Measurements from ENCODE around the gene TAPT1.
A peak's percentile ranks its signal among the peaks of the same experiment; 100 is the strongest.

The TAPT1 gene

DNA sequence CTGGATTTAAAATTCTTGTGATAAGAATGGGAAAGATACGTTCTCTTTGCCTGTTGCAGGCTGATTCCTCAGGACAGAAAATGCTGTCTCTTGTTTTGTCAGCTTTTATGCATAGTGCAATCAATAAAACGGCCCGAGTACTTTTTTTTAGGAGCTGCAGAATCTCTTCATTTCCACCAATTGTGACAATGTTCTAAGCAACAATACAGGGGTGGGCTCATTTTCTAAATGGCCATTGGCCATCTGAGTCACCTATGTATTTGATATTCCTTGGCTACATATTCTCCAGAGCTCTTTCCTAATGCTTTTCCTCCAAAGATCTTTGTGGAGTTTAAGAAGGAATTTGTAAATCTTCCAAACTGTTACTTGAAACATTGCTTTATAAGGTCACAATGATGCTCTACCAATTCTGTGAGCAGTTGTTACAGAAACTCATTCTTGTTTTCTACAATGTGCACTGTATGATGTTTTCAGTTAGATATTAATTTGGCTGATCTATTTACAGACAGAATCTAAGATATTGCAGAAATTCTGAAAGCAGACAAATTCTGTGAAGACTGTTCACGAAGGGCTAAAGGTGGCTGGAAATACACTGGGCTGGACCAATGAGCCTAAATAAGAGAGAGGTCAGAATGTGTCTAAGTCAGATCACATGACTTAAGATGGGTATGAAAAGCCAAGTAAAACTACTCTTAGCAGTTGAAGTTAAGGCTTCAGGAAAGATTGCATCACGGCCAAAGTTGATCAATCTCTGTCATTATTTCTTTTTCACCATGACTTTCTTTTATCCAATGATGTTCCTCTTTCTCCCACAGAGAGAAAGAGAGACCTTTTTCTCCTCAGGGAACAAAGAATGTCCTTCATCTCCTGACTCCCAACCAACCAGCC, 33.4 kb downstream of the TAPT1 start:
- Histone ChIP-seq H3K9me3 (ENCODE audit: insufficient read depth, low read depth, low read length) (no peaks in the 10 kb centered on the region), H3K27me3 (ENCODE audit: insufficient read depth, low read length) (no peaks in the 10 kb centered on the region), H3K36me3 (ENCODE audit: insufficient read depth, low read depth, low read length) (peaks cover 13% of the 10 kb centered on the region), H3K9ac (ENCODE audit: low read depth, low read length) (no peak overlapping the region), H3K27ac (ENCODE audit: low read length) (no peak overlapping the region), H3K4me3 (ENCODE audit: low read length) (no peak overlapping the region), H3K4me1 (ENCODE audit: insufficient read depth, low read length) (peaks cover 12% of the 10 kb centered on the region)

DNA sequence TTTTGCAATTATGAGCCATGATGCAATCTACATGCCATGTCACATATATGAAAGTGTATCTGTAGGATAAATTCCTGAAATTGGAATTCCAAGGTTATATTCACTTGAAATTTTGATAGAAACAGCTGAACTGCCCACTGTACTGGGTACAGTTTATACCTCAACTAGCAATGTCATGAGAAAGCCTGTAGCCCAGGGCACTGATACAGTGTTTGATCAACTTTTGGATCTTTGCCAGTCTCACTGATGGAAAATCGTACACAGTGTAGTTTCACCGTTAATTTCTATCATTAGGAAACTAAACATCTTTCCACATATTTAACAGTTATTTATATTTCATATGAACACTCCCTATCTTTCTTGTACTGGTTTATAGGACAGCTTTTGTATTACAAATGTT, 34.2 kb downstream of the TAPT1 start:
- peaks cover 10% of the 10 kb centered on the region for H3K4me1 ChIP-seq (ENCODE audit: insufficient read depth, low read length)
- no peak overlapping the region for H3K27ac ChIP-seq (ENCODE audit: low read length)
- H3K9ac ChIP-seq (ENCODE audit: low read depth, low read length): no peak overlapping the region
- H3K9me3 ChIP-seq (ENCODE audit: insufficient read depth, low read depth, low read length): no peaks in the 10 kb centered on the region
- no peak overlapping the region for H3K4me3 ChIP-seq (ENCODE audit: low read length)
- no peaks in the 10 kb centered on the region for H3K27me3 ChIP-seq (ENCODE audit: insufficient read depth, low read length)
- H3K36me3 ChIP-seq (ENCODE audit: insufficient read depth, low read depth, low read length): peaks cover 13% of the 10 kb centered on the region

DNA sequence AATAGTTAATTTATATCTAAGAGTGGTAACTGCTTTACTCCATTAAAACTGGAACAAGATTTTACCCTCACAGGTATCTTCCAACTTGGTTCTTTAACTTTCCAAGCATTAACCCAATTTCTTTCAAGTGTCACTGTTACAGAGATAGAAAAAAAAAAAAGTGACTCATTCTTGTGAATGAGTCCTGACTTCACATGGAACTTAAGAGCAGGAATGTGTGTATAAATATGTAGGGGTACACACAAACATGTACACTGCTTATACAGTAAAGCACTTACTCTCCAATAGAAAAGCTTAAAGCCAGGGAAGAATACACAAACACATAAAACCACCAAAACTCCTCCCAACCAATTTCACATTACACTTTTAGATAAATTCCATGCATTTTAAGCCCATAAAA, 38.8 kb downstream of the TAPT1 start:
- Histone ChIP-seq H3K4me1 (ENCODE audit: insufficient read depth, low read length) (no peaks in the 10 kb centered on the region), H3K9ac (ENCODE audit: low read depth, low read length) (no peak overlapping the region), H3K36me3 (ENCODE audit: insufficient read depth, low read depth, low read length) (peaks cover 22% of the 10 kb centered on the region), H3K27ac (ENCODE audit: low read length) (no peak overlapping the region), H3K4me3 (ENCODE audit: low read length) (no peak overlapping the region), H3K27me3 (ENCODE audit: insufficient read depth, low read length) (no peaks in the 10 kb centered on the region), H3K9me3 (ENCODE audit: insufficient read depth, low read depth, low read length) (no peaks in the 10 kb centered on the region)

DNA sequence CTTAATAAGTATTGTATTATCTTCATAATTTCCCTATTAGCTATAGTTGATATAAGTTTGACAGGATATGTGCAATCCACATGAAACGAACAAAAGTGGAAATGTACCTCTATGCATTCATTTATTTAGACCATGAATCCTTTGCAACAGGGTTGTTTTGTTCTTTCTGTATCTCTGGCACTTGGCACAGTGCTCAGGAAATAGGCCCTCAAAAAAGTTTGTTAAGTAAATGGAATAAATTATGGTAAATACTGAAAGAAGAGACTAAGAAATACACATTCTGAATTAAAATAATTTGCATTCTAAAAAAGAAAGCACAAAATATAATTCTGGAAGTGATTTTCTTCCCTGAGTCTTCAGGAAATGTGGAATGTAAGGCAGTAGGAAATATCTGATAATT, 39.3 kb downstream of the TAPT1 start:
- Histone ChIP-seq H3K27ac (ENCODE audit: low read length) (no peak overlapping the region), H3K27me3 (ENCODE audit: insufficient read depth, low read length) (no peaks in the 10 kb centered on the region), H3K9me3 (ENCODE audit: insufficient read depth, low read depth, low read length) (no peaks in the 10 kb centered on the region), H3K36me3 (ENCODE audit: insufficient read depth, low read depth, low read length) (peaks cover 22% of the 10 kb centered on the region), H3K4me1 (ENCODE audit: insufficient read depth, low read length) (no peaks in the 10 kb centered on the region), H3K4me3 (ENCODE audit: low read length) (no peak overlapping the region), H3K9ac (ENCODE audit: low read depth, low read length) (no peak overlapping the region)

GRCh38 chr4:16183604-16184003, 42.7 kb downstream of the TAPT1 start:
- no peak overlapping the region for H3K27ac ChIP-seq (ENCODE audit: low read length)
- H3K36me3 ChIP-seq (ENCODE audit: insufficient read depth, low read depth, low read length): peaks cover 9% of the 10 kb centered on the region
- H3K9ac ChIP-seq (ENCODE audit: low read depth, low read length): no peak overlapping the region
- H3K4me3 ChIP-seq (ENCODE audit: low read length): no peak overlapping the region
- H3K4me1 ChIP-seq (ENCODE audit: insufficient read depth, low read length): peaks cover 3% of the 10 kb centered on the region
- no peaks in the 10 kb centered on the region for H3K9me3 ChIP-seq (ENCODE audit: insufficient read depth, low read depth, low read length)
- no peaks in the 10 kb centered on the region for H3K27me3 ChIP-seq (ENCODE audit: insufficient read depth, low read length)

GRCh38 chr4:16176621-16177020, 49.6 kb downstream of the TAPT1 start:
- peaks cover 7% of the 10 kb centered on the region for H3K4me1 ChIP-seq (ENCODE audit: insufficient read depth, low read length)
- no peak overlapping the region for H3K27ac ChIP-seq (ENCODE audit: low read length)
- H3K36me3 ChIP-seq (ENCODE audit: insufficient read depth, low read depth, low read length): no peaks in the 10 kb centered on the region
- H3K4me3 ChIP-seq (ENCODE audit: low read length): no peak overlapping the region
- no peaks in the 10 kb centered on the region for H3K27me3 ChIP-seq (ENCODE audit: insufficient read depth, low read length)
- no peaks in the 10 kb centered on the region for H3K9me3 ChIP-seq (ENCODE audit: insufficient read depth, low read depth, low read length)
- no peak overlapping the region for H3K9ac ChIP-seq (ENCODE audit: low read depth, low read length)

DNA sequence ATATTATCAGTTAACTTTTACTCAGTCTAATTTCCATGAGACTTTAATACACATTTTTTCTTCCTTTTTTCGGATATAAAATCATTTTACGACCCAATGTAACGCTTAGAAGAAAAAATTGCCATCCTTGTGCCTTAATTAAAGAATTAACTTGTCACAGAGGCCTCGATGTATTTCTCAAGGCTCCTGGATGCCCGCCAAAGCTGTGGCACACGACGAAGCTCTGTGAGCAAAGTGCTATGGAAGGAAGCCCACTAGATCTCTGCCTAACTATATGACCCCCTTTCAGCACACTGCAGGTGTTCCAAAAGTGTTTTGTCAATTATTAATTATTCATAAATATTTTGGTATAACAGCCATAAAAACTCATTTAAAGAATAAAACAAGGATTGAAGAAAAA, 54.4 kb downstream of the TAPT1 start:
- Histone ChIP-seq H3K9me3 (ENCODE audit: insufficient read depth, low read depth, low read length) (no peaks in the 10 kb centered on the region), H3K36me3 (ENCODE audit: insufficient read depth, low read depth, low read length) (peaks cover 16% of the 10 kb centered on the region), H3K27ac (ENCODE audit: low read length) (no peak overlapping the region), H3K4me1 (ENCODE audit: insufficient read depth, low read length) (peaks cover 10% of the 10 kb centered on the region; the same call in 1 of the 2 replicates), H3K4me3 (ENCODE audit: low read length) (no peak overlapping the region), H3K9ac (ENCODE audit: low read depth, low read length) (no peak overlapping the region), H3K27me3 (ENCODE audit: insufficient read depth, low read length) (no peaks in the 10 kb centered on the region)

DNA sequence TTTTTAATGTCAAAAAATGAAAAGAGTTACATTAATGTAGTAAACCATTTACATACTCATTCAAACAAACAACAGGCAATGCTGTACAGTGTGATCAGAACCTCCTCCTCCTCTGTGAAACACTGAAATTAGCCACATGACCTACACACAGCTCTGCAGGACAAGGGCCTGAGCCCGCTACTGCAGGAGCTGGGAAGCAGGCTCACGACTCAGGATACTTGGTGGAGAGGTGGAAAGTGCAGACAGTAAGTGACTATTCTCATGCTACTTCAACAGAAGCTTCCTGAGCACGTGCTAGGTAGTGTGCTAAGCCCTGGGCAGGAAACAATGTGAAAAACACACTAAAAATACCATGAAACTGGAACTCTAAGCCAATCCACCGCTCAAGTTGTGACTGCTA, 56.8 kb downstream of the TAPT1 start:
- Histone ChIP-seq H3K4me3 (ENCODE audit: low read length) (no peak overlapping the region), H3K27ac (ENCODE audit: low read length) (no peak overlapping the region), H3K36me3 (ENCODE audit: insufficient read depth, low read depth, low read length) (peaks cover 32% of the 10 kb centered on the region), H3K9ac (ENCODE audit: low read depth, low read length) (no peak overlapping the region), H3K27me3 (ENCODE audit: insufficient read depth, low read length) (no peaks in the 10 kb centered on the region), H3K9me3 (ENCODE audit: insufficient read depth, low read depth, low read length) (no peaks in the 10 kb centered on the region), H3K4me1 (ENCODE audit: insufficient read depth, low read length) (peaks cover 10% of the 10 kb centered on the region; the same call in 1 of the 2 replicates)

DNA sequence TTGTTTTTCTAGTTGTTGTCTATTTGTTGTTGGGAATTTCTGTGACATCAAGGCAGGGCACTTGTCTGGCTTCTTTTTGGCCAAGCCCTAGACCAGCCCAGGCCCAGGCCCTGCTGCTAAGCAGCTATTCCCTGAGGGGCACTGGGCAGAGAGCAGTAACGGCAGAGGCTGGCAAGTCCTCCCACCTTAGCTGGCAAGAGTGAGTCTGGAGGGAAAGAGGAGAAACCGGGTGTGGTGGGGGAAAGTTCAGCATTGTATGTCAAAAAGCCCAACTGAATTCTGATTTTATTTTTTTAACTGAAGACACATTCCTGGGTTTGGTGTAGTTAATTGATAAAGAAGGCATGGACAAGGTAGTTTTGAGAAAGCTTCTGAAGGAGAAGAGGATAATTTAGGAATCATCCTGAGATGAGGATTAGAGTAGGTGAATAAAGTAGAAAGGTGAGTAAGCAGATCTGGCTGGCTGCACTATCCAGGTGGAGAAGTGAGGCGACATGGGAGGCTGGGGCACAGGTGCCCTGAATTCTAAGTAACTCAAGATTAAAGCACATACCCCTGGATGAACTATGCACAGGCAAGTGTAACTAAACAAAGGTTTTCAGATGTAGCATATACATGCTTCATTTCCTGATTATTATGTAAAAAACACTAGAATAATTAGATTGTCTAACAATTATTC, 57.4 kb downstream of the TAPT1 start:
- peaks cover 34% of the 10 kb centered on the region for H3K36me3 ChIP-seq (ENCODE audit: insufficient read depth, low read depth, low read length)
- H3K27me3 ChIP-seq (ENCODE audit: insufficient read depth, low read length): no peaks in the 10 kb centered on the region
- no peaks in the 10 kb centered on the region for H3K9me3 ChIP-seq (ENCODE audit: insufficient read depth, low read depth, low read length)
- H3K4me3 ChIP-seq (ENCODE audit: low read length): no peak overlapping the region
- peak overlapping the region; percentile 28 for H3K27ac ChIP-seq (ENCODE audit: low read length)
- H3K4me1 ChIP-seq (ENCODE audit: insufficient read depth, low read length): peaks cover 10% of the 10 kb centered on the region; the same call in 1 of the 2 replicates
- H3K9ac ChIP-seq (ENCODE audit: low read depth, low read length): no peak overlapping the region

GRCh38 chr4:16168144-16168543, 58.1 kb downstream of the TAPT1 start:
- no peaks in the 10 kb centered on the region for H3K9me3 ChIP-seq (ENCODE audit: insufficient read depth, low read depth, low read length)
- no peak overlapping the region for H3K27ac ChIP-seq (ENCODE audit: low read length)
- no peak overlapping the region for H3K4me3 ChIP-seq (ENCODE audit: low read length)
- H3K27me3 ChIP-seq (ENCODE audit: insufficient read depth, low read length): no peaks in the 10 kb centered on the region
- H3K9ac ChIP-seq (ENCODE audit: low read depth, low read length): no peak overlapping the region
- peaks cover 40% of the 10 kb centered on the region for H3K36me3 ChIP-seq (ENCODE audit: insufficient read depth, low read depth, low read length)
- H3K4me1 ChIP-seq (ENCODE audit: insufficient read depth, low read length): peaks cover 10% of the 10 kb centered on the region; the same call in 1 of the 2 replicates

GRCh38 chr4:16165931-16166330, 60.3 kb downstream of the TAPT1 start:
- Histone ChIP-seq H3K4me3 (ENCODE audit: low read length) (no peak overlapping the region), H3K36me3 (ENCODE audit: insufficient read depth, low read depth, low read length) (peaks cover 54% of the 10 kb centered on the region), H3K27me3 (ENCODE audit: insufficient read depth, low read length) (no peaks in the 10 kb centered on the region), H3K9ac (ENCODE audit: low read depth, low read length) (no peak overlapping the region), H3K9me3 (ENCODE audit: insufficient read depth, low read depth, low read length) (no peaks in the 10 kb centered on the region), H3K27ac (ENCODE audit: low read length) (no peak overlapping the region), H3K4me1 (ENCODE audit: insufficient read depth, low read length) (peaks cover 10% of the 10 kb centered on the region; the same call in 1 of the 2 replicates)

DNA sequence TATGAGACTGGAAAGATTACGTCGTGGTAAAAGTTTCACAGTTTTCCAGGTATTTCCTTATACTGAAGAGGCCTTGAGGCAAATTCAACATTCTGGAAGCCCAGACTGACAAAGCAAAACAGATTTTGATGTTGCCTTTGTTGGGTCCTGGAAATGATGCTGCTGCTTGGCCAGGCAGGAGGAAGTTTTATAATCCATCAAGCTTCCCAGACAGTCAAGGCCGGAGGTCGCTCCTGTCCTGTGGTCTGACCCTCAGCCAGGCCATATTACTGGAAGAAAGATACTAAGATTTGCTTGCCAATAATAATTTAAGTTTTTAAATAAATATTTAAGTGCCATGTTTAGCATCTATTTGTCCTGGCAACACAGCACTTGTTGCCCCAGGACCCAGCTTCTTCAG, 63.4 kb downstream of the TAPT1 start:
- Histone ChIP-seq H3K9me3 (ENCODE audit: insufficient read depth, low read depth, low read length) (no peaks in the 10 kb centered on the region), H3K9ac (ENCODE audit: low read depth, low read length) (no peak overlapping the region), H3K4me3 (ENCODE audit: low read length) (no peak overlapping the region), H3K27me3 (ENCODE audit: insufficient read depth, low read length) (no peaks in the 10 kb centered on the region), H3K27ac (ENCODE audit: low read length) (no peak overlapping the region), H3K4me1 (ENCODE audit: insufficient read depth, low read length) (peaks cover 4% of the 10 kb centered on the region; the same call in 1 of the 2 replicates), H3K36me3 (ENCODE audit: insufficient read depth, low read depth, low read length) (peaks cover 44% of the 10 kb centered on the region)
